ENCODE results near the gene MUC22. TPM values are rescaled to one million over a fixed set of nuclear protein-coding genes. Genes with fewer than 3 reads are reported as not detected.

MUC22 gene
- total RNA-seq, 1 experiment from 2014 or later: not detected

GRCh38 chr6:31068669-31069340 lies 58.5 kb downstream of the MUC22 start:
- no peaks in the 10 kb centered on the region for H3K27me3 ChIP-seq (ENCODE audit: low read length)
- no TSS peak for BruUV-seq (replicated peaks)
- ChIA-PET CTCF (interaction anchor here (0.6 to 1.5 kb wide), 2 partner anchors 92 to 153 kb away, joined by 3 to 7 read pairs; no protein-coding TSS in a partner anchor), POLR2A (ENCODE audit: unreplicated experiment) (no interaction called here)
- H2AFZ ChIP-seq (ENCODE audit: low read length): peak overlapping the region; percentile 45
- DNase-seq (peak; percentile 90), ATAC-seq (peak; percentile 66)
- no peak overlapping the region for H3K4me2 ChIP-seq (ENCODE audit: low read length)
- H3K79me2 ChIP-seq (ENCODE audit: low read length): no peaks in the 10 kb centered on the region
- peak; percentile 97 for TF ChIP-seq CTCF (conservative IDR thresholded peaks at IDR 0.05; ENCODE audit: low read depth, low read length)
- no peak for TF ChIP-seq EZH2phosphoT487 (IDR thresholded peaks at IDR 0.05; ENCODE audit: borderline replicate concordance, low read length)
- no peak for TF ChIP-seq EZH2 (IDR thresholded peaks at IDR 0.05; ENCODE audit: low read length, unreplicated experiment)
- H3K36me3 ChIP-seq (ENCODE audit: low read depth, low read length): no peaks in the 10 kb centered on the region
- no peak overlapping the region for H3K9ac ChIP-seq (ENCODE audit: low read length)
- H3K4me1 ChIP-seq (ENCODE audit: insufficient read depth, low read length): peaks cover 10% of the 10 kb centered on the region
- no peaks in the 10 kb centered on the region for H3K9me3 ChIP-seq (ENCODE audit: low read length)
- H4K20me1 ChIP-seq (ENCODE audit: low read length): no peaks in the 10 kb centered on the region
- no peaks in the 10 kb centered on the region for H3K9me2 ChIP-seq (replicated peaks; ENCODE audit: low read length)
- H3K4me3 ChIP-seq (ENCODE audit: low read length): no peak overlapping the region
- no peak overlapping the region for H3K27ac ChIP-seq (ENCODE audit: low read length)
- intact Hi-C loops (cut with micrococcal nuclease): no loop called here
- no peaks in the 10 kb centered on the region for H3F3A ChIP-seq (ENCODE audit: low read length, unreplicated experiment)

- no TSS peak for BruUV-seq (replicated peaks)
- no peaks in the 10 kb centered on the region for H3K9me3 ChIP-seq (ENCODE audit: low read length)
- DNase-seq (peak; percentile 84), ATAC-seq (peak; percentile 87)
- peaks cover 10% of the 10 kb centered on the region for H3K4me1 ChIP-seq (ENCODE audit: insufficient read depth, low read length)
- intact Hi-C loops (cut with micrococcal nuclease): loop anchor here (1.0 to 2.0 kb wide), 4 partner anchors 22 to 242 kb away; no protein-coding TSS in a partner anchor
- H3K9ac ChIP-seq (ENCODE audit: low read length): no peak overlapping the region
- no peaks in the 10 kb centered on the region for H3F3A ChIP-seq (ENCODE audit: low read length, unreplicated experiment)
- peak overlapping the region; percentile 24; the same call in 1 of the 2 replicates for H2AFZ ChIP-seq (ENCODE audit: low read length)
- TF ChIP-seq EZH2 (IDR thresholded peaks at IDR 0.05; ENCODE audit: low read length, unreplicated experiment): no peak
- TF ChIP-seq CTCF (conservative IDR thresholded peaks at IDR 0.05; ENCODE audit: low read depth, low read length): peak; percentile 89
- ChIA-PET CTCF (interaction anchor here (0.5 to 1.6 kb wide), 24 partner anchors 9 to 251 kb away, joined by 3 to 48 read pairs (median 4); partner anchors contain the start of genes DDR1, MUCL3, PSORS1C1 and VARS2), POLR2A (ENCODE audit: unreplicated experiment) (interaction anchor here (0.6 to 1.0 kb wide), 3 partner anchors 115 to 158 kb away, joined by 3 to 8 read pairs (median 3); no protein-coding TSS in a partner anchor)
- H3K79me2 ChIP-seq (ENCODE audit: low read length): no peaks in the 10 kb centered on the region
- H3K36me3 ChIP-seq (ENCODE audit: low read depth, low read length): no peaks in the 10 kb centered on the region
- no peaks in the 10 kb centered on the region for H3K27me3 ChIP-seq (ENCODE audit: low read length)
- H3K4me2 ChIP-seq (ENCODE audit: low read length): no peak overlapping the region
- no peaks in the 10 kb centered on the region for H3K9me2 ChIP-seq (replicated peaks; ENCODE audit: low read length)
- H3K4me3 ChIP-seq (ENCODE audit: low read length): no peak overlapping the region
- no peak overlapping the region for H3K27ac ChIP-seq (ENCODE audit: low read length)
- no peaks in the 10 kb centered on the region for H4K20me1 ChIP-seq (ENCODE audit: low read length)
Observed at GRCh38 chr6:31070711-31071197, 60.5 kb downstream of the MUC22 start.

GRCh38 chr6:31074401-31074800 lies 64.1 kb downstream of the MUC22 start:
- no TSS peak for BruUV-seq (replicated peaks)
- no peak overlapping the region for H2AFZ ChIP-seq (ENCODE audit: low read length)
- POLR2A ChIA-PET (ENCODE audit: unreplicated experiment): no interaction called here
- no peak overlapping the region for H3K4me3 ChIP-seq (ENCODE audit: low read length)
- no peak overlapping the region for H3K9ac ChIP-seq (ENCODE audit: low read length)
- H3K9me2 ChIP-seq (replicated peaks; ENCODE audit: low read length): no peaks in the 10 kb centered on the region
- H3K9me3 ChIP-seq (ENCODE audit: low read length): no peaks in the 10 kb centered on the region
- intact Hi-C loops (cut with micrococcal nuclease): no loop called here
- H3K4me1 ChIP-seq (ENCODE audit: insufficient read depth, low read length): peaks cover 10% of the 10 kb centered on the region
- H3K27ac ChIP-seq (ENCODE audit: low read length): no peak overlapping the region
- H3K79me2 ChIP-seq (ENCODE audit: low read length): no peaks in the 10 kb centered on the region
- H3K4me2 ChIP-seq (ENCODE audit: low read length): no peak overlapping the region
- TF ChIP-seq EZH2phosphoT487 (IDR thresholded peaks at IDR 0.05; ENCODE audit: borderline replicate concordance, low read length) (no peak), CTCF (conservative IDR thresholded peaks at IDR 0.05; ENCODE audit: low read depth, low read length) (no peak), EZH2 (IDR thresholded peaks at IDR 0.05; ENCODE audit: low read length, unreplicated experiment) (no peak)
- no peaks in the 10 kb centered on the region for H3K27me3 ChIP-seq (ENCODE audit: low read length)
- DNase-seq (no peak), ATAC-seq (no peak)
- H4K20me1 ChIP-seq (ENCODE audit: low read length): no peaks in the 10 kb centered on the region
- no peaks in the 10 kb centered on the region for H3K36me3 ChIP-seq (ENCODE audit: low read depth, low read length)
- H3F3A ChIP-seq (ENCODE audit: low read length, unreplicated experiment): no peaks in the 10 kb centered on the region
- CTCF ChIA-PET: interaction anchor here (0.6 kb wide), 1 partner anchor 29 kb away, joined by 4 read pairs; no protein-coding TSS in a partner anchor
